OCI-LY3 (cell line): Measurements from ENCODE around the gene AGMAT.

Experiments used
- CTCF ChIP-seq: fragments of 200-600, 300-600 bp; sonication (generic); IDR thresholded peaks from 2 replicates; pipeline ENCODE4 v1.5.1; 2014; ENCODE audit warnings: antibody characterized with exemption, low read length, low read depth
- EZH2phosphoT487 ChIP-seq: fragments of 200-600 bp; shearing (Covaris generic); IDR thresholded peaks from 2 replicates; pipeline ENCODE4 v1.6.1; 2018; ENCODE audit warnings: antibody characterized with exemption, mixed run types, low read depth

- TF ChIP-seq CTCF (no peak), EZH2phosphoT487 (no peak)
These were observed 42.6 kb upstream of the AGMAT start for GRCh38 chr1:15627343-15627988.
